Subcutaneous abdominal adipose tissue (tissue), 5 donors: ENCODE measurements around the gene NFE2L3.
"Not testable (repeated sequence)": the region's sequence is repeated elsewhere in the genome, so short reads cannot be mapped to it uniquely, and the experiment has no call there.

Experiments
- H3K27ac ChIP-seq: one replicate; pipeline ENCODE4 v1.7.0; 2013; ENCODE audit warnings: low read depth, mild to moderate bottlenecking, inconsistent platforms, low read length, moderate library complexity
- H3K27me3 ChIP-seq, 5 donors: one replicate each; pipeline ENCODE4 v1.7.0; 2013; ENCODE audit warnings: low read length in 5 of 5, inconsistent platforms in 1 of 5; ENCODE audit not compliant: control insufficient read depth in 5 of 5, insufficient read depth in 4 of 5
- H3K36me3 ChIP-seq, 5 donors: one replicate each; pipeline ENCODE4 v1.7.0; 2013; ENCODE audit warnings: low read length in 5 of 5; ENCODE audit not compliant: control insufficient read depth in 5 of 5, insufficient read depth in 5 of 5
- H3K4me1 ChIP-seq, 5 donors: one replicate each; pipeline ENCODE4 v1.7.0; 2013; ENCODE audit warnings: low read length in 5 of 5, mild to moderate bottlenecking in 3 of 5, moderate library complexity in 1 of 5; ENCODE audit not compliant: control insufficient read depth in 5 of 5, insufficient read depth in 5 of 5
- H3K4me3 ChIP-seq, 5 donors: one replicate each; pipeline ENCODE4 v1.7.0; 2013; ENCODE audit warnings: low read length in 5 of 5, low read depth in 1 of 5
- H3K9ac ChIP-seq, 5 donors: one replicate each; pipeline ENCODE4 v1.7.0; 2013; ENCODE audit warnings: low read length in 5 of 5, mild to moderate bottlenecking in 4 of 5, moderate library complexity in 3 of 5
- H3K9me3 ChIP-seq, 5 donors: one replicate each; pipeline ENCODE4 v1.7.0; 2013; ENCODE audit warnings: low read length in 5 of 5; ENCODE audit not compliant: control insufficient read depth in 5 of 5
- donor health status: healthy.
- donor health status: healthy.
- donor health status: healthy.
- donor health status: healthy.
- donor health status: healthy.

NFE2L3 gene

DNA sequence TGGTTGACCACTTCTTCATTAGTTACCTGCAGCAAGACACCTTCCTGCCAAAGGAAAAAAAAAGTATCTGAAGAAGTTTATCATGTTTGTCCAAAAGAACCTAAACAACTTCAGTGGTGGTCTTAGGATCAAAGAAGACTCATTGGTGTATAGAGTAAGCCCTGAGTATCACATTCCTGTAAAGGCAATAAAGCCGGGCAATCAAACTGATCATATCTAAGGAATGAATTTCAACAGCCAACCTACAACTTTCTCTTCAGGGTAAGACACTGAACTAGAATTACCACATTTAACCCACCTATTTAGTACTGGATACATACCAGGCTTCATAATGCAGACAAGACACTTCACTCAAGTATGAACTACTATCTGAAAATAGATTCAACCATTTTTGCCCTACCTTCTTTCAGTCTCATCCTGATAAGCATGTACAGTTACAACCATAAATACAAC lies 38.4 kb downstream of the NFE2L3 start:
- H3K36me3 ChIP-seq: peaks cover 62 to 80% (median 77%) of the 10 kb centered on the region in 5 donors
- H3K9ac ChIP-seq: no peak overlapping the region
- H3K27me3 ChIP-seq: no peaks in the 10 kb centered on the region
- H3K4me3 ChIP-seq: no peak overlapping the region
- H3K27ac ChIP-seq: no peak overlapping the region
- H3K4me1 ChIP-seq: peaks cover 2 to 33% (median 26%) of the 10 kb centered on the region in 5 donors
- no peaks in the 10 kb centered on the region for H3K9me3 ChIP-seq

DNA sequence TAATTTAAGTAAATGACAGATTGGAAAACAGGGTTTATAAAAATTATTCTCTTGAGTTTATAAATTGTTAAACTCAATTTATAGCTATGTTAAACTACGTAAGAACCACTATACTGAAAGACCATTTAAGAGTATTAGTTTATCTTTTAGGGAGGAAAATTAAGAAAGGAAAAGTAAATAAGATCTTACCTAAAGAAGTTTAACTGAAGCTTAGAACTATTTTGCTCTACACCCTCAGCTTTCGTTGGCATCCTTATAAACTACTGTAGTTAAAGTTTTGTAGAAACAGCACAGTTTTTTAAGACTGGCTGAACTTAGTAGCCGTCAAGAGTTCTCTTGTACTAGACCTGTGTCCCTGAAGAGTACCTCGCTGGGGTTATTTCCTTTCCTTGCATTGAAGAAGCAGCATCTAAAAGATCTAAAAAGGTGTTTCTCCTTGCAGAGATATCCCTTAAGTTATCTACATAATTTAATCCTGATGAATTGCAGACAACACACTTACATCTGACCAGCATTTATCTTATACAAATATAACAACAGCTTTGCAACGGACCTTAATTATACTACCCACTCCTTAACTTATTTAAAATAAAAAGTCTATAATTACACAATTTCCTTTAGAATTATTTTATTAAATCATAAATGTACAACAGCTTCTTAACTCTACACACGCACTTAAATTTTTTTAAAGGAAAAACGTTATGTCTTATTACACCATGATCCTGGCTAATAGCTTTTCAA lies 39.4 kb downstream of the NFE2L3 start:
- no peak overlapping the region for H3K4me3 ChIP-seq
- no peaks in the 10 kb centered on the region for H3K27me3 ChIP-seq
- no peak overlapping the region for H3K27ac ChIP-seq
- no peak overlapping the region for H3K9ac ChIP-seq
- no peaks in the 10 kb centered on the region for H3K9me3 ChIP-seq
- H3K4me1 ChIP-seq: peaks cover 3 to 43% (median 35%) of the 10 kb centered on the region in 5 donors
- H3K36me3 ChIP-seq: peaks cover 71 to 90% (median 86%) of the 10 kb centered on the region in 5 donors

DNA sequence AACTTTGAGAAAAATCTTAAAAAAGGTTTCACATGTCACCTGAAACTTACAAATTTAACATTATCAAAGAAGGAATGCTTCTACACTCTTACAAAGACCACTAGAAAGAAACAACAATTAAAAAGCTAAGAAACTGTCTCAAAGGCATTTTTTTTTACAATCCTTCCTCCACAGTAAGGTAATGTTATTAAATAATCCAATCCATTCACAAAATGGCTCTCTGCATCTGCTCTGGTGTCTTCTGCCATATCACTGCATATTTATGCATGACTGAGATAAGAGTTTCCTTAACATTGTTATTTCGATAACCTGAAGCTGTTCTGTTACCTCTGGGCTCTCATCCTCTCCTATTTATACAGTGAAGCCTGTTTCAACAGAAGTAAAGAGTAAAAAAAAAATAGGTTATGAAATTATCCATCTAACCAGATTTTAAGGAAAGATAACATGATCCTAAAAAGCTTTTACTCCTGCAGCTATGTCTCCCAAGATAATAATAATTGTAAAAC lies 40.0 kb downstream of the NFE2L3 start:
- no peaks in the 10 kb centered on the region for H3K9me3 ChIP-seq
- no peak overlapping the region for H3K4me3 ChIP-seq
- no peaks in the 10 kb centered on the region for H3K27me3 ChIP-seq
- peaks cover 3 to 49% (median 41%) of the 10 kb centered on the region in 5 donors for H3K4me1 ChIP-seq
- no peak overlapping the region for H3K9ac ChIP-seq
- peaks cover 78 to 96% (median 92%) of the 10 kb centered on the region in 5 donors for H3K36me3 ChIP-seq
- no peak overlapping the region for H3K27ac ChIP-seq

DNA sequence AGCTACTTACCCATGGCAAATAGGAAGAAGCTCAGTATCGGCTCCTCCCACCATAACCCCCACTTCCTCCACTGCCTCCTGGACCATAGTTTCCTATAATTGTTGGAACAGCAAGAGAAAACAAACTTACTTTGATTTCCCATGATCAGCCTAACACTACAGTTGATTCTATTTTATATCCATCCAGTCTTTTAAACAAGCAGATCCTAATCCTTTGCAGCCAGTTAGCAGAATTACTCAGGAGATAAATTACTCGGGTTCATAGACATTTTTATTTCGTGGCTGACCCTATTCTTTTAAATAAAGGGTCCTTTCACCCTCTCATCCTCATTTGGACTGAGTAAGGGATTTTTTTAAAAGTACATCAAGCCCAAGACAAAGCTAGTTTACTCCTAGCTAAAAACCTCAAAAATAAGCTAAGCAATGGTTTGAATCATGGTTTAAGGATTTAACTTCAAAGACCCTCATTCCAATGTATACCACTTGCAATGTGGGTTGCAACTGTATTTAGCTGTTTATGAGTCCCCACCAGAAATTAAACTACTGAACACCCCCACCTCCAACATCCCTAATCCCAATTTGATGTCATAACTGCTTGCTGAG lies 40.6 kb downstream of the NFE2L3 start:
- H3K9me3 ChIP-seq: no peaks in the 10 kb centered on the region
- no peak overlapping the region for H3K9ac ChIP-seq
- H3K27me3 ChIP-seq: no peaks in the 10 kb centered on the region
- no peak overlapping the region for H3K27ac ChIP-seq
- peaks cover 83 to 97% (median 96%) of the 10 kb centered on the region in 5 donors for H3K36me3 ChIP-seq
- no peak overlapping the region for H3K4me3 ChIP-seq
- H3K4me1 ChIP-seq: peaks cover 8 to 55% (median 47%) of the 10 kb centered on the region in 5 donors

DNA sequence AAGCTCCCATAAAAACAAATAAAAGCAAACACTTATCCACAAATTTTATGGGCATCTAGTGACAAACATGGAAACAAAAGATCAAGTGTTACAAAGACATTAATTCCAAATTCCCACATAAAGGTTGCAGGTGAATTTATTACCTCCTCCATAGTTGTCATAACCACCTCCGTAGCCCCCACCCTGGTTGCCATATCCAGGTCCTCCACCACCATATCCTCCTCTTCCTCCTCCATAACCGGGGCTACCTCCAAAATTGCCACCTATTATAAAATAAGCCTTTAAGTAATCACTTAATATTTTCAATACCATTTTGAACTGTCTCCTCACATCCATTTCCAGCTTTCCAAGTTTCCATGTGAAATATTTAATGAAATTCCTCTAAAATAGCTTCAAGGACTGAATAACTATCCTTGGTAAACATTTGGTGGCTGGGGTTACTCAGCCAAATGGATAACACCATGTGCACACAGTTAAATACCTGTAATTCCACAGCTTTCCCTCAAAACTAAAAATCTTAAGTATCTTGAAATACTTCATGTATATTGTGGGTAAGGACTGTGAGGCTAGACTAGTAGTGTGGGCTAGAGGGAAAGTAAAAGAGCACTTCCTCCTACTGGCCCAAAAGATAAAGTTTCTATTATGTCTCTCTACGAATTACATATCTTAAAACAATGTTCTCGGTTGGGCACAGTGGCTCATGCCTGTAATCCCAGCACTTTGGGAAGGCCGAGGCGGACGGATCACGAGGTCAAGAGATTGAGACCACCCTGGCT lies 41.6 kb downstream of the NFE2L3 start:
- no peaks in the 10 kb centered on the region for H3K27me3 ChIP-seq
- H3K9me3 ChIP-seq: no peaks in the 10 kb centered on the region
- H3K4me1 ChIP-seq: peaks cover 8 to 60% (median 48%) of the 10 kb centered on the region in 5 donors
- no peak overlapping the region for H3K4me3 ChIP-seq
- H3K27ac ChIP-seq: peak overlapping the region; percentile 1
- H3K9ac ChIP-seq: no peak overlapping the region
- H3K36me3 ChIP-seq: peaks cover 76 to 89% (median 86%) of the 10 kb centered on the region in 5 donors

DNA sequence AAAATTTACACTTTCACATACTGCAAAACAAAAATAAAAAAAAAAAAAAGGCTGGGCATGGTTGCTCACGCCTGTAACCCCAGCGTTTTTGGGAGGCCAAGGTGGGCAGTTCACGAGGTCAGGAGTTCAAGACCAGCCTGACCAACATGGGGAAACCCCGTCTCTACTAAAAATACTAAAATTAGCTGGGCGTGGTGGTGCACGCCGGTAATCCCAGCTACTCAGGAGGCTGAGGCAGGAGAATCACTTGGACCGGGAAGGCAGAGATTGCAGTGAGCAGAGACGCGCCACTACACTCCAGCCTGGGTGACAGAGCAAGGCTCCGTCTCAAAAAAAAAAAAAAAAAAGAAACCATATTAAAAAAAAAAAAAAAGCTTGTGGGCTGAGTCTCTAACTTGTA lies 42.8 kb downstream of the NFE2L3 start:
- peaks cover 65 to 78% (median 75%) of the 10 kb centered on the region in 5 donors for H3K36me3 ChIP-seq
- not testable (repeated sequence) for H3K9ac ChIP-seq

DNA sequence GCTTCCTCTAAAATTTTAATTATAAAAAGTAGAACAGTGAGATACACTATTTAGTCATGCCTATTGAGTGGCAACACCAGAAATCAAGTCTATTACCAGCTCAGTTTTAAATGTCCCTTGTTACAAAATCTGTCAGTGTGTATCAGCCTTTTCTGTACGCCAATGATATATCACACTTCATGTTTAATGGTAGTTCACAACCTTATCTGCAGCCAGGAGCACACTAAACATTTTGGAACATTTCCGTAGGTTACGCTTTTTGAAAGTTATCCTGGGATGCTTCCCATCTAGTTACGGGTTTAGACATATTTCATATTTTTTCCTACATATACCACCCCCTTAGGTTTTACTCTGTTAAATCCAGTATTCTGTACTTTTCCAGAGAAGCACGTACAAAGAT lies 43.2 kb downstream of the NFE2L3 start:
- Histone ChIP-seq H3K9me3 (no peaks in the 10 kb centered on the region), H3K36me3 (peaks cover 62 to 74% (median 72%) of the 10 kb centered on the region in 5 donors), H3K27ac (no peak overlapping the region), H3K27me3 (no peaks in the 10 kb centered on the region), H3K9ac (peak overlapping the region in 1 of 5 donors; percentile 4), H3K4me3 (no peak overlapping the region), H3K4me1 (peaks cover 8 to 60% (median 48%) of the 10 kb centered on the region in 5 donors)

More for the DNA sequence above, 42.8 kb downstream of the NFE2L3 start:
- peaks cover 8 to 60% (median 48%) of the 10 kb centered on the region in 5 donors for H3K4me1 ChIP-seq
- H3K27ac ChIP-seq, H3K4me3 ChIP-seq, H3K9me3 ChIP-seq, H3K27me3 ChIP-seq: not testable (repeated sequence)

DNA sequence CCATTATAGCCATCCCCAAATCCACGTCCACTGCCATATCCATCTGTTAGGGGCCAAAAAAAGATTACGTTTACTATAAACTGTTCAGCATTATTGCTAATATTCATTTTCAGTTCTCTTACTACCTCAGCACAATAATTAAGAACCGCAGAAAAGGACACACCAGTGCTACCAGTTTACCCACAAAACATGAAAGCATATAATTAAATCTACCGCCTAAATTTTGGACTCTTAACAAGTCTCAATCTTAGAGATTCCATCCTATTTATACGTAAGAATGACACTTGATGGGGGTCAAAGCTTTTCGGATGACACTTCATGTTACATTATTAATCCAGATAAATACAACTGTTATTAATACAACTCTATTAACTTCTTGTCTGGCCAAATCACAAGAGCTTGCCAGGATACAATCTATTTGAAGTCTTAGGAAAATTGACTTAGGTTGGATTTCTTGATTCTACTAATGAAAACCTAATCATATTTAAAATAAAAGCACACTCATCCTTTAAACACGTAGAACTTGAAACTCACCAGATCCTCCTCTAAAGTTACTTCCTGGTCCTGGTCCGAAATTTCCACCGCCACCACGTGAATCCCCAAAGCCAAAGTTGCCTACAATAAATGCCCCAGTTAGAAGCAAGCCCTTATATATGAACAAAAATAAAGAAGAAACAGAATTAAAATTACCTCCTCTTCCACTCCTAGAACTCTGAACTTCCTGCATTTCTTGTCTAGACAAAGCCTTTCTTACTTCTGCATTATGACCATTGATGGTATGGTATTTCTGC lies 44.1 kb downstream of the NFE2L3 start:
- peak overlapping the region in 1 of 5 donors; percentile 56 for H3K9ac ChIP-seq
- no peak overlapping the region for H3K4me3 ChIP-seq

More for the DNA sequence above, 44.1 kb downstream of the NFE2L3 start:
- Histone ChIP-seq H3K9me3 (no peaks in the 10 kb centered on the region), H3K27ac (no peak overlapping the region), H3K4me1 (peaks cover 10 to 60% (median 48%) of the 10 kb centered on the region in 5 donors), H3K36me3 (peaks cover 53 to 65% (median 63%) of the 10 kb centered on the region in 5 donors), H3K27me3 (no peaks in the 10 kb centered on the region)
